ENCODE results near the gene KIF26B. TPM values are rescaled to one million over a fixed set of nuclear protein-coding genes. Genes with fewer than 3 reads are reported as not detected.

KIF26B gene
- total and polyA plus RNA-seq, 10 of the 15 experiments (the other 5 are each of a cell fraction or from before 2014, with no cell fraction given) = 0.35 to 11.6 (median 2.2) TPM

- TF ChIP-seq ATF3 (IDR thresholded peaks at IDR 0.05; ENCODE audit: borderline replicate concordance, extremely low read depth, low read depth, low read length) (no peak), ZBTB4 (CRISPR knock-in tag; IDR thresholded peaks at IDR 0.05) (no peak), SPI1 (IDR thresholded peaks at IDR 0.05; ENCODE audit: borderline replicate concordance, insufficient read depth, low read depth, low read length) (no peak), MYB (IDR thresholded peaks at IDR 0.05; ENCODE audit: borderline replicate concordance, low read depth, low read length) (no peak), JUNB (IDR thresholded peaks at IDR 0.05) (no peak)
These were observed 68.3 kb downstream of the KIF26B start (continued) for GRCh38 chr1:245222931-245223595.

GRCh38 chr1:245225322-245226202 is 70.8 kb downstream of the KIF26B start:
- Histone ChIP-seq H3K79me2 (ENCODE audit: control insufficient read depth, insufficient read depth, low read length) (no peaks in the 10 kb centered on the region), H3K27me3 (replicated peaks in 1 of 2; ENCODE audit: control insufficient read depth in 2 of 2, insufficient read depth in 2 of 2, low read length in 1 of 2) (no peaks in the 10 kb centered on the region), H3K9ac (ENCODE audit: control insufficient read depth, insufficient read depth, low read length) (no peak overlapping the region), H4K20me1 (ENCODE audit: control insufficient read depth, insufficient read depth) (no peaks in the 10 kb centered on the region), H3K4me2 (ENCODE audit: control insufficient read depth, insufficient read depth) (no peak overlapping the region), H3K4me1 (ENCODE audit: control insufficient read depth, insufficient read depth, low read length) (no peaks in the 10 kb centered on the region), H3K36me3 (ENCODE audit: control insufficient read depth in 2 of 2, insufficient read depth in 2 of 2, low read length in 1 of 2) (no peaks in the 10 kb centered on the region), H2AFZ (ENCODE audit: control insufficient read depth, low read depth, low read length) (no peak overlapping the region), H3K4me3 (no peak overlapping the region), H3K9me3 (replicated peaks; ENCODE audit: control insufficient read depth, insufficient read depth, low read length) (no peaks in the 10 kb centered on the region), H3K27ac (ENCODE audit: control insufficient read depth, insufficient read depth) (no peak overlapping the region)
- no peak for DNase-seq (ENCODE audit: low read depth, low spot score)
- CTCF ChIA-PET = no interaction called here
- RAD21 ChIA-PET (ENCODE audit: unreplicated experiment) = no interaction called here
- no TSS peak for BruUV-seq (replicated peaks)
- in situ Hi-C loops (cut with MboI) = no loop called here
- ATAC-seq = no peak
- 39% methylated on average over 16 of the region's 16 CpGs for WGBS (ENCODE audit: insufficient coverage, insufficient replicate concordance, low lambda C conversion rate, missing lambda C conversion rate)
- SMC1A ChIA-PET (ENCODE audit: uncharacterized antibody, unreplicated experiment) = no interaction called here
- FAIRE-seq = no peak
- intact Hi-C loops (cut with micrococcal nuclease; ENCODE audit: unreplicated experiment) = no loop called here
- POLR2A ChIA-PET = no interaction called here
- TF ChIP-seq BCLAF1 (IDR thresholded peaks at IDR 0.05) (no peak), BMI1 (IDR thresholded peaks at IDR 0.05; ENCODE audit: borderline replicate concordance) (no peak), SP1 (IDR thresholded peaks at IDR 0.05; ENCODE audit: low read depth, low read length) (no peak), ATF3 (IDR thresholded peaks at IDR 0.05; ENCODE audit: borderline replicate concordance, extremely low read depth, low read depth, low read length) (no peak), CBFB (IDR thresholded peaks at IDR 0.05; ENCODE audit: low read depth) (no peak), HDAC2 (IDR thresholded peaks at IDR 0.05) (no peak), NR2C1 (IDR thresholded peaks at IDR 0.05) (no peak), RELA (IDR thresholded peaks at IDR 0.05; ENCODE audit: borderline replicate concordance, partially characterized antibody) (no peak), MAX (IDR thresholded peaks at IDR 0.05; ENCODE audit: low read depth, low read length) (no peak), TBL1XR1 (IDR thresholded peaks at IDR 0.05; ENCODE audit: low read depth, low read length) (no peak)
